Right kidney (tissue), 1 donor: Measurements from ENCODE around the gene ARID4B.

Source experiments
- DNase-seq: peaks from one replicate; pipeline ENCODE4 v3.0.0-alpha.2; 2016

Gene ARID4B

GRCh38 chr1:235128456-235129328 lies 199.3 kb downstream of the ARID4B start, which contains the start of gene TOMM20:
TSS of gene TOMM20 (minus strand) at chr1:235128837. CDS start at chr1:235128715, 122 bp downstream.
- DNase-seq: peak; percentile 91

DNA sequence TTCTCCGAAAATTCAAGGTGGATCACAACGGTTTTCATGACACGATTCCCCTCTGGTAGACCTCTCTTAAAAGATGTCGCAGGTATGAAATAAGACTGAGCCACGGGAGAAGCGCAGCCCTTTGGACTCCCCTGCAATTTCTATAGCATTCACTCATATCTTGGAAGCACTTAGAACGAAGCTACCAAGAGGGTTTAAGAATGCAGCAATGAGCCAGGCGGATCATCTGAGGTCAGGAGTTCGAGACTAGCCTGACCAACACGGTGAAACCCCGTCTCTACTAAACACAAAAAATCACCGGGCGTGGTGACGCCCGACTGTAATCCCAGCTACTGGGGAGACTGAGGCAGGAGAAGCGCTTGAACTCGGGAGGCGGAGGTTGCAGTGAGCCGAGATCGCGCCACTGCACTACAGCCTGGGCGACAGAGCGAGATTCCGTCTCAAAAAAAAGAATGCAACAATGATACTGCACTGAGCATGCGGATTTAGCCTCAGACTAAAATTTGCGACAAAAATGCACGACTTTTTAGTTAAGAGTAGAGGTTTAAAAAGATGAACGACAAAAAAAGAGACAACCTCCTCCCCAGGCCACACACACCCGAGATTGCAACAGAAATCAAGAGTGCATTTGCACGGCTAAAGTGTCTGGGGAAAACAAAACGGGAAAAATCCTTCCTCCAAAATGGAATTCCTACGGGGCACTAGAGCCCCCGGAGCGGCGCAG lies 200.1 kb downstream of the ARID4B start:
- DNase-seq: no peak

GRCh38 chr1:235127203-235127602 lies 200.8 kb downstream of the ARID4B start:
- DNase-seq: no peak

GRCh38 chr1:235124665-235125064 lies 203.3 kb downstream of the ARID4B start:
- DNase-seq: no peak

DNA sequence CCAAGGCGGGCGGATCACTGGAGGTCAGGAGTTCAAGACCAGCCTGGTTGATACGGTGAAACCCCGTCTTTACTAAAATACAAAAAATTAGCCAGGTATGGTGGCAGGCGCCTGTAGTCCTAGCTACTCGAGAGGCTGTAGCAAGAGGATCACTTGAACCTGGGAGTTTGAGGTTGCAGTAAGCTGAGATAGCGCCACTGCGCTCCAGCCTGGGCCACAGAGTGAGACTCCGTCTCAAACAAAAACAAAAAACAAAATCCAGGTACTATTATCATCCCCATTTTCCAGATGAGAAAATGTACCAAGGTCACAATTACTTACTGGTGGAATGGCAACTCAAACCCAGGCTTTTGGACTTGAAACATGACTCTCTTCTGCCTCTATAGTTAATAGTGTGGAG lies 203.9 kb downstream of the ARID4B start:
- no peak for DNase-seq

DNA sequence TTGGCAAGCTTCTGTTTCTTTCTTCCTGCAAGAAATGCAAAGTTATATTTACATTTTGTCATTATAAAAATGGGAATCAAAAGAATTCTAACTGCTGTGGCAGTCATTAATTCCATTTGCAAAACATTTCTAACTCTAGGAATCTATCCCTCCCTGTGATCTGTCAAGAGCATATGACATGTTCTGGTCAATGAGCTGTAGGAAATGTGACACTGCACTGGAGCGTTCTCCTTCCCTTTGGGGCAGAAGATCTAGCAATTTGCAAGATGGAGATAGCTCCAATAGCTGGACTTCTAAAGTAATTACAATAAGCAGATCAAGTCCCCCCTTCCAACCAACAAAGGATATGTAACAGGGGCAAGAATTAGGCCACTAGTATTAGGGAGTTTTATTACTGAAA lies 205.6 kb downstream of the ARID4B start:
- DNase-seq: no peak
